ENCODE measurements around the gene COG7. TPM values are rescaled to one million over a fixed set of nuclear protein-coding genes. Genes with fewer than 3 reads are reported as not detected.
"Not testable (repeated sequence)": the region's sequence is repeated elsewhere in the genome, so short reads cannot be mapped to it uniquely, and the experiment has no call there.

Gene COG7
- total RNA-seq, 1 experiment from 2014 or later: 10.2 TPM

GRCh38 chr16:23403547-23403946 is 49.4 kb downstream of the COG7 start:
- peaks cover 50% of the 10 kb centered on the region for H3K36me3 ChIP-seq
- no peak for DNase-seq

DNA sequence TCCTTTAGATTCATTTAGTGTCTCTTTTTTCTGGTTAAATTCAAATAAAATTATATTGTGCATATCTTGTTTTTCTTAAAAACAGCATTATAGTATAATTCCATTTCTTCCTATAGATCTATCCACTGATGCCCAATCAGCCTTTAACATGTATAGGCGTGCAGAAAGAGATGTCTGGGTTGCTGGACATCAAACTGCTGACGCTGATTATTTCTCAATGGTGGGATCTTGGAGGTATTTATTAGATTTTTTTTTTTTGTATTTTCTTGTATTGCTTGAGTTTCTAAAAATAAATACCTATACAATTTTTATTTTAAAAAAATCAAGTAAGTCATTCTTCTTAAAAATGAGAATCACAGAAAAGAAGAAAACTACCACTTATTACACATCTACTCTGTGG is 50.9 kb downstream of the COG7 start:
- Histone ChIP-seq H3K4me3 (no peak overlapping the region), H3K36me3 (peaks cover 51% of the 10 kb centered on the region), H3K27me3 (no peaks in the 10 kb centered on the region), H3K9me3 (no peaks in the 10 kb centered on the region)
- DNase-seq: no peak

More at GRCh38 chr16:23403547-23403946, 49.4 kb downstream of the COG7 start:
- Histone ChIP-seq H3K9me3 (no peaks in the 10 kb centered on the region), H3K27me3 (no peaks in the 10 kb centered on the region), H3K4me3 (no peak overlapping the region)

DNA sequence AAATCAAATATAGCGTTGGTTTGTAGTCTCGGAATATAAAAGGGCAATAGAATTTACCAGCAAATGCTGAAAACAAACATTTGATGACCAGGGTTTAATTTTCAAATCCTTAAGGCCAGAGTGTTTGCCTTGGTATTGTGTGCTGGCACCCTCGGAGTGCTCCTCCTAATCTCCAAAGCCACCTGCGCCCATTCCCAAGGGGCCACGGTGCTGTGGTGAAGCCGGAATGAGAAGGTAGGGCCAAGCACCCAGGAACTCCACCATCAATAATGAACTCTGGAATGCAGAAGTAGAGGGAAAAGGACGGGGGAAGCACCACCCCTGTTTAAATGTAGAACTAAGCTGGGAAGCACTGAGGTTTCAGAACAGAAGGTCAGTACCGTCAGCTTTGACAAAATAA is 51.9 kb downstream of the COG7 start:
- Histone ChIP-seq H3K27me3 (no peaks in the 10 kb centered on the region), H3K4me3 (no peak overlapping the region), H3K36me3 (peaks cover 49% of the 10 kb centered on the region), H3K9me3 (no peaks in the 10 kb centered on the region)
- DNase-seq: no peak

DNA sequence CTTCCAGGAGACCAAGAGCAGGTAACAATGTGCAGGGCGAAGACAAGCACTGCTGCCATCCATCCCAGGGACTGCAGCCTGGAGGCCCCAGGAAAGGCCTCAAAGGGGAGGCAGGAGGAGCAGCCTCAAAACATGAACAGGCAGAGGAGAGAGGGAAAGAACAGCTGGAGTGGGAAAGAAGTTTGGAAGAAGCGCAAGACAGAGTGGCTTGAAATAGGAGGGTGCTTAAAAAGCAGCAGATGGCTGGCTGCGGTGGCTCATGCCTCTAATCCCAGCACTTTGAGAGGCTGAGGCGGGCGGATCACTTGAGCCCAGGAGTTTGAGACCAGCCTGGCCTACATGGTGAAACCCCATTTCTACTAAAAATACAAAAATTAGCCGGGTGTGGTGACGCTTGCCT is 52.5 kb downstream of the COG7 start:
- not testable (repeated sequence) for H3K27me3 ChIP-seq
- peaks cover 49% of the 10 kb centered on the region for H3K36me3 ChIP-seq

GRCh38 chr16:23398987-23399805 is 53.8 kb downstream of the COG7 start:
- no peak for DNase-seq

More for the DNA sequence above, 52.5 kb downstream of the COG7 start:
- DNase-seq, H3K4me3 ChIP-seq, H3K9me3 ChIP-seq: not testable (repeated sequence)

GRCh38 chr16:23397464-23397863 is 55.5 kb downstream of the COG7 start:
- Histone ChIP-seq H3K36me3 (peaks cover 42% of the 10 kb centered on the region), H3K4me3 (no peak overlapping the region), H3K27me3 (no peaks in the 10 kb centered on the region), H3K9me3 (no peaks in the 10 kb centered on the region)
- DNase-seq: no peak

More at GRCh38 chr16:23398987-23399805, 53.8 kb downstream of the COG7 start:
- Histone ChIP-seq H3K36me3 (peaks cover 48% of the 10 kb centered on the region), H3K9me3 (no peaks in the 10 kb centered on the region), H3K4me3 (no peak overlapping the region), H3K27me3 (no peaks in the 10 kb centered on the region)

DNA sequence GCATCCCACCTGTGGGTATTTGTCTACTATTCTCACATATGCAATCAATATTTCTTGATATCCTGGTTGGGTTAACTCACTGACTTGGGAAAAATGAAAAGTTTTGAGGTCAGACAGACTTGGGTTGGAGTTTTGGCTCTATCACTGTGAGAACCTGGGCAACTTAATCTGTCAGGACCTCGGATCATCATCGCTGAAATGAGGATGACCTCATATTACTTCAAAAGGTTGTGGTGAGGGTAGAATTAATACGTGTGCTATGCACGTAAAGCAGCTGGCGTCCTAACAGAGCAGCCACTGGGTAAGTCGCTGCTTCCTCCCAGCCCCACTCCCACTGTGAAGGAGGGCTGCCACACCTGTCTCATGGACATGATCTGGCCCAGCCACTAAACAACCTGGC is 57.3 kb downstream of the COG7 start:
- Histone ChIP-seq H3K36me3 (peaks cover 47% of the 10 kb centered on the region), H3K4me3 (no peak overlapping the region), H3K27me3 (no peaks in the 10 kb centered on the region), H3K9me3 (no peaks in the 10 kb centered on the region)
- DNase-seq: no peak

DNA sequence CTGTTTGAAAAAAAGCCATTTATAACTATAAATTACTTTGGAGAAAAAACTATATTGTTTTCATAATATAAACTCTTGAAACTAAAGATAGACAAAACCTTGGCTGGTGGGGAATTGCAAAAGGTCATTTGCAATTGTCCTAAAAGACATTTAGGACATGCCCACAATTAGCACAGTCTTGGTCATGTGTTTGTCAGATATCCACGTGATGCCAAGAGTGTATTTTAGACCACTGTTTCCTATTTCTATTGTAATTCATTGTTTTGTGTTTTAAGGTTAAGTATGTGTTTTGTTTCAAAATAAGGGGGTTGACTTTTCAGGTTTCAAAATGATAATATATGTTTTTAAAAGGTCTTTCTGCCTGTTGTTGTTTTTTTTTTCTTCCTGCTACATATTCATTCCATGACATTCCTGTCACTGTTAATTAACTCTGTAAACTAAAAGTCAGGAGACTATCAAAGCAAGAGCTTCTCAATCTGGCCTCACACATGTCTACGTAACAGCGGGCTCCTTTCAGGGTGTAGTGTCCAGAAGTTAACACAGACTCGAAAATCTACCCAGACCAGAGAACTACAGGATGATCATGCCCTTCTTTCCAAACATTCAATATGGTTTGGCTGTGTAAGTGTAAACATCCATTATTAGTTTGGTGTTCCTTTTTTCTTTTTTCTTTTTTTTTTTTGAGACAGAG is 58.7 kb downstream of the COG7 start:
- Histone ChIP-seq H3K27me3 (no peaks in the 10 kb centered on the region), H3K4me3 (no peak overlapping the region), H3K36me3 (peaks cover 37% of the 10 kb centered on the region), H3K9me3 (no peaks in the 10 kb centered on the region)
- no peak for DNase-seq

DNA sequence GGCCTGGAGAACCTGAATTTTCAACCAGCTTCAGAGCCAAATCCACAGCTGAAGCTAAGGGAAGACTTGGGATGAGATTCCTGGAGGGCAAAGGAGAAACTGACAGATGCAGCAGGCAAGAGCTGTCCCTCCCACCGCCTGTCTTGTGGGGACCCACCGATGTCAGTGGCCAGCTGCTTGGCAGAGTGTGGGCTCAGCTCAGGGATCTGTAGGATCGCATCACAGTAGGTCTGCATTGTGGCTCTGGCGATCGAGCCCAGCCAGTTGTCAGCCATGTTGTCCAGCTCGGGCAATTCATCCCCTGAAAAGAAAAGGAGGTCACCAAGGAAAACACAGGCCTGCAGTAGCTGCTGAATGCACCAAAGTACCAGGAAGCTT is 60.8 kb downstream of the COG7 start:
- Histone ChIP-seq H3K4me3 (no peak overlapping the region), H3K27me3 (no peaks in the 10 kb centered on the region), H3K9me3 (no peaks in the 10 kb centered on the region), H3K36me3 (peaks cover 35% of the 10 kb centered on the region)
- no peak for DNase-seq

DNA sequence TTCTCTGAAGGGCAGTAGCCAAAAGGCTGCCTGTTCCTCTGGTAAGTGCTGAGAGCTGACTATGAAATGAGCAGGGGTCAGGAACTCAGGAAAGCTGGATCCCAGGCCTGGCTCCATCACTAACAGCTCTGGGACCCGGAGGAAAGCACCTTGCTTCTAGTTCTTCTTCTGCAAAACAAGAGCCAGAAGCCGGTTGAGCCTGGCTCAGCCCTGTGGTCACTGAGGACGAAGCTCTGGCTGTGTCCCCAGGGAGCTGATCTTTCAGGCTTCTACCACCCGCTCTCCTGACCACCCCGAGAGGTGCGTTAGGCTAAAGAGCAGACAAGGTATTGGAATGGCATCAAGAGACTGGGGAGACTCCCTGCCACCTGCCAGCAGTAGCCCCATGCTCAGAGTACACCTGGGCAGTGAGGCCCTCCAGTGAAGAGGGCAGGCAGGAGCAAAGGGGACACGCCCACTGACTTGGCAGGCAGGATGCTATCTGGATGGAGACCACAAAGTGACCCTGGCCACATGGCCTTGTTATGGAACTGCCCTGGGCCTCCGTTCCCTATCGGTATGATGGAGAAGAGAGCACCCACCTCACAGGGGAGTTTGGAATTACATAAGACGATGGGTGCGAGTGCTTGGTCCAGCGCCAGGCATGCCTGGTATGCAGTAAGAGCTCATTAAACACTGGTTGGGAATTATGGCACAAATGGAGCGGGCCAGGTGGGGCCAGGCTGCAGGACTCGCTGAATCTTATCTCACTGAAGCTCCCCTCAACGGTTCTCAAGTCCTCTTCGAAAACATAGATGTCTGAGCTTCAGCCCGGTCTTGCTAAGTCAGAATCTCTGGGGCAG is 61.4 kb downstream of the COG7 start:
- no peak overlapping the region for H3K4me3 ChIP-seq
- H3K9me3 ChIP-seq: no peaks in the 10 kb centered on the region
- no peak for DNase-seq
- no peaks in the 10 kb centered on the region for H3K27me3 ChIP-seq
- peaks cover 31% of the 10 kb centered on the region for H3K36me3 ChIP-seq

DNA sequence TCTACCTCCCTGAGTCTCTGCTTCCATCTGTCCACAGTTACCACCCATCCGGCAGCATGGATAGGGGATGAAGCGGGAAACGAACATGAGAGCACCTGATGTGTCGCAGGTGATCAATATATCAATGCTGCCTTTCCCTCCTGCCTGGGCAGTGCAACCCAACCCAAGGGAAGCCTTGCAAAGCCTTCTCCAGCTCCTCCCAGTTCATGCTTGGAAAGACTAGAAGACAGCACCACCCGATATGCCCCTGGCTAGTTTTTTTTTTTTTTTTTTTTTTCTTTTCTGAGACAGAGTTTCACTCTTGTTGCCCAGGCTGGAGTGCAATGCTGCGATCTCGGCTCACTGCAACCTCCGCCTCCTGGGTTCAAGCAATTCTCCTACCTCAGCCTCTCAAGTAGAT is 63.1 kb downstream of the COG7 start:
- not testable (repeated sequence) for H3K9me3 ChIP-seq, DNase-seq, H3K4me3 ChIP-seq, H3K27me3 ChIP-seq
- H3K36me3 ChIP-seq: peaks cover 19% of the 10 kb centered on the region

GRCh38 chr16:23389201-23389600 is 63.8 kb downstream of the COG7 start:
- Histone ChIP-seq H3K4me3 (no peak overlapping the region), H3K9me3 (no peaks in the 10 kb centered on the region), H3K27me3 (no peaks in the 10 kb centered on the region), H3K36me3 (peaks cover 19% of the 10 kb centered on the region)
- no peak for DNase-seq

DNA sequence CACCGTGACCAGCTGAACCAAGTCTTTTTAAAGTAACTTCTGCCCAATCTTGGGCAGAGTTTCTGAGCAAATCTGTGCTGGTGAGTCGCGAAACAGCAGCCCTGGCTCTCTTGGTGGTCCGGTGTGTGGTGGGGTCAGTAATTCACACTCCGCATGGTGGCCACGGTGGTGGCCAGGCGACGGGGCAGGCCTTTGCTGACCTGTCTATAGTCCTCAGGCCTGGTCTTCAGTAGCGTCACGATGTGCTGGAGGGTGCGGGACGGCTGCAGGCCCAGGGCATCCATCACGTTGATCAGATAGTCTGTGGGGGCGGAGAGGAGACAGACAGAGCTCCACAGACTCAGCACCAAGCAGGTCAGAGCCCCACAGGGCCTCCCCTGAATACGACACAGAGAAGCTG is 64.2 kb downstream of the COG7 start:
- no peaks in the 10 kb centered on the region for H3K27me3 ChIP-seq
- DNase-seq: no peak
- H3K4me3 ChIP-seq: no peak overlapping the region
- peaks cover 19% of the 10 kb centered on the region for H3K36me3 ChIP-seq
- H3K9me3 ChIP-seq: no peaks in the 10 kb centered on the region

- Histone ChIP-seq H3K27me3 (no peaks in the 10 kb centered on the region), H3K36me3 (peaks cover 11% of the 10 kb centered on the region), H3K9me3 (no peaks in the 10 kb centered on the region), H3K4me3 (no peak overlapping the region)
- DNase-seq: no peak
Measured at GRCh38 chr16:23387666-23388065, 65.3 kb downstream of the COG7 start.

- peaks cover 3% of the 10 kb centered on the region for H3K36me3 ChIP-seq
- no peak for DNase-seq
- no peaks in the 10 kb centered on the region for H3K9me3 ChIP-seq
- H3K27me3 ChIP-seq: no peaks in the 10 kb centered on the region
- H3K4me3 ChIP-seq: no peak overlapping the region
Measured at GRCh38 chr16:23385441-23385840, 67.5 kb downstream of the COG7 start.

DNA sequence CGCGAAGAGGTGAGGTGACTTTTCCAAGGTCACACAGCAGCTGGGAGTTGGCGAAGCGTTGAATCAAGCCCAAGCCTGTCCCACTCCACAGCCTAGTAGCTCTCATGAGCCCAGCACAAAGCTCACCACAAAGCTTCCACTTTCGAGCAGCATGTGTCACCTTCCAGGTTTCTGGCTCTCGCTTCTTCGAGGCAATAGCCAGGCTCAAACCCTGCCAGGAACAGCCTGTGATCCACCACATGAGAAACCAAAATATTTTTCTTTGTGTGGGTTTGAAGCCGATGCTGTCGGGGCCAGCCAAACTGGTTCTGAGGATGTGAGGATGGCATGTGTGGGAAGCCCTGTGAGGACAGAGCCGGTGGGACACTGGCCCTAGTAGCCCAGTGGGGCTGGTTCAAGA is 68.1 kb downstream of the COG7 start:
- peak; percentile 27 for DNase-seq
- Histone ChIP-seq H3K9me3 (no peaks in the 10 kb centered on the region), H3K27me3 (no peaks in the 10 kb centered on the region), H3K4me3 (no peak overlapping the region), H3K36me3 (peaks cover 3% of the 10 kb centered on the region; the same call in 1 of the 2 replicates)

- H3K4me3 ChIP-seq: no peak overlapping the region
- no peaks in the 10 kb centered on the region for H3K9me3 ChIP-seq
- peaks cover 3% of the 10 kb centered on the region; the same call in 1 of the 2 replicates for H3K36me3 ChIP-seq
Measured at GRCh38 chr16:23383881-23384280, 69.1 kb downstream of the COG7 start.

More at GRCh38 chr16:23383881-23384280, 69.1 kb downstream of the COG7 start:
- DNase-seq: no peak
- H3K27me3 ChIP-seq: no peaks in the 10 kb centered on the region

Data from MG63 (cell line).